Middle frontal gyrus (tissue), 1 donor: ENCODE data around the gene KIZ.

ENCODE experiments used
- DNase-seq: peaks from one replicate; pipeline ENCODE4 v3.0.0-alpha.2; 2015; ENCODE audit warnings: low spot score; ENCODE audit errors: extremely low spot score

Gene KIZ

DNA sequence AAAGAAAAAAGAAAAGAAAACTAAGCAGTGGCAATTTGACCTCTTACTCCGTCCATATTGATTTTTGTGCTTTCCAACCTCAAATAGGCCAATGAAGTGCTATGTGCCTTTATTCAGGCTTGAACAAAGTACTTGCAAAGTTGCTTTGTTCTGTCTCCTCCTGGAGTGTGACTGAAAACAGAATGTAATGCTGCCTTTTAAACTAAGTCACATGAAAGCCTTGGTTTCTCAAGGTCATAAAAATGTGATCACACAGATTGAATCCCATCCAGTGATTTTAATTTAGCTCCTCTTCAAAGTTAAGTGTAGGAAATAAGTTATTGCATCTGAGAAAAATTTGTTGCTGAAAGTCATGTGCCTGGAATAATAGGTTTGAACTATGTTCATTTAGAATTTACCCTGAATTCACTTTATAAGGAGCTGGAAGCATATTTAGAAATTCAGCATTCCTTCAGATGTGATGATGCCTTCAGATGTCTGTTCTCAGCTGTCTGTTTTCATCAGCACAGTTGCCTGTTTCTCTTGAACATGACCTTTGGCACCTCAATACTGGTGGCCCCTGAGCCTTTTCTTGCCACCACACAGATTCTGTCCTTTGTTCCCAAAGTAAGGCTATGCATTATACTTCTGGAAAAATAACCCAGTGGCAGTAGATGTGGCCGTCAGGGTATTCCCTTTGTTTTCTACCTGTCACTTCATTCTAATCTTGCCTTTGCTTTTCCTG, 48.8 kb downstream of the KIZ start:
- no peak for DNase-seq

DNA sequence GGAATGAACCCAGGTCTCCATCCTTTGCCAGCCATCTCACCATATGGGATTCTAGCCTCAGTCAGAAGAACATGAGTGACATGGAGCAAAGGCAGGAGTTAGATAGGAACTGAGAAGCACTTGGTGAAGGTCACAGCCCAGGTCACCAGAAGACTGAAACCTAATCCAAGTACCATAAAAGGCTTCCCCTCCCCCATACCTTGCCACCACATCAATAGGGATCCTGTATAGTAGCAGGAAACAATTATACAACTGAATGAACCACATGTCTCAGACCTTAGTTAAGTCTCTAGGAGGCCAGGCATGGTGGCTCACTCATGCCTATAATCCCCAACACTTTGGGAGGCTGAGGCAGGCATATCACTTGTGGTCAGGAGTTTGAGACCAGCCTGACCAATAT, 49.6 kb downstream of the KIZ start:
- no peak for DNase-seq

DNA sequence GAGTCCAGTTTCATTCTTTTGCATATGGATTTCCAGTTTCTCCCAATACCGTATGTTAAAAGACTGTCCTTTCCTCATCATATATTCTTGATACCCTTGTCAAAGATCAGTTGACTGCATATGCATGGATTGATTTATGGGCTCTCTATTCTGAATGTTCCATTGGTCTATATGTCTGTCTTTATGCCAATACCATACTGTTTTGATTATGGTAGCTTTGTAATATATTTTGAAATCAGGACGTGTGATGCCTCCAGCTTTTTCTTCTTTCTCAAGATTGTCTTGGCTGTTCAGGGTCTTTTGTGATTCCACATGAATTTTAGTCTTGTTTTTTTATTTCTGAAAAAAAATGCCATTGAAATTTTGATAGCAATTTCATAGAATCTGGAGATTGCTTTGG, 51.9 kb downstream of the KIZ start:
- no peak for DNase-seq

DNA sequence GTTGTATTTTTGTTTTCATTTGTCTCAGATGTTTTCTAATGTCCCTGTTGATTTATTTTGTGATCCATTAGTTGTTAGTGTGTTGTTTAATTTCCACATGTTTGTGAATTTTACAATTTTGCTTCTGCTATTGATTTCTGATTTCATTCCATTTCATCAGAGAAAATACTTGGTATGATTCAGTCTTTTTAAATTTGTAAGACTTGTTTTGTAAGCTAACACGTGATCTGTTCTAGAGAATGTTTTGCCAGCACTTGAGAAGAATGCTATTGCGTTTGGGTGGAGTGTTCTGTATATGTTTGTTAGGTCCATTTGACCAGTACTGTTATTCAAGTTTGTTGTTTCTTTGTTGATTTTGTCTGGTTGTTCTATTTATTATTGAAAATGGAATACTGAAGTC, 53.9 kb downstream of the KIZ start:
- DNase-seq: no peak

- no peak for DNase-seq
These were observed 54.4 kb downstream of the KIZ start for GRCh38 chr20:21180248-21180647.

DNA sequence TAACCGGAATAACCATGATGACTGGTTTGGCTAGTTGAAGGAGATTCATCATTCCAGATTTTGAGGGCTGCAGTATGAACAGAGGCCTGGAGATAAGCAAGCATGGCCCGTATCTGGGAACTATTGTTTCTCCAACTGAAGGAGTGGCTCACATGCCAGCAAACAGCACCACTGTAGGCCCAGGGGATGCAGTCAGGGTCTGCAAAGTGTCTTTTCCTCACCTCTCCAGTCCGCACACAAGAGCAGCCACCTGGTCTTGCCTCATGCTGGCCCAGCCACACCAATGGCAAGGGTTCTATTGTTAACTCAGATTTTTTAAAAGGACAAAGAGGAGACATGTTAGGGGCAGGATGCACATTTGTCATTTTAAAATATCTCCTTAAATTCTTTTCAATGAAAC, 55.1 kb downstream of the KIZ start:
- DNase-seq: no peak

- DNase-seq: no peak
These were observed 57.1 kb downstream of the KIZ start for GRCh38 chr20:21182832-21183563.

DNA sequence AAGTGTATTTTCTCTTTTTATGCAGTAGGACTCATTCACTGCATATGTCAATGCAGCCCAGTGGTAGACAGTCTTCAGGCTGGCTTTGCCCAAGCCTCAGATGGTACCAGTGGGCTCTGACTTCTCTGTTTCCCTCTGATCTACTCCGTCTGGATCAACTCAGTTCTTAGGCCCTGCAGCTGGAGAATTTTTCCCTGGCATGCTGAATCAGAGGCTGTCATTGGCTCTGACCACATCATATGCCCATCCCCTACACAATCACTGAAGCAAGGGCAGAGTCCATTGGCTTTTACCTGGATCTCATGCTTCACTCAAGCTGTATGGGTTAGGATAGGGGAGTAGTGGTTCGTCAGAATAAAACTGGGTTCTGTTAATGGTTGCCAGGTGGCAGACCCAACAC, 57.8 kb downstream of the KIZ start:
- DNase-seq: no peak

DNA sequence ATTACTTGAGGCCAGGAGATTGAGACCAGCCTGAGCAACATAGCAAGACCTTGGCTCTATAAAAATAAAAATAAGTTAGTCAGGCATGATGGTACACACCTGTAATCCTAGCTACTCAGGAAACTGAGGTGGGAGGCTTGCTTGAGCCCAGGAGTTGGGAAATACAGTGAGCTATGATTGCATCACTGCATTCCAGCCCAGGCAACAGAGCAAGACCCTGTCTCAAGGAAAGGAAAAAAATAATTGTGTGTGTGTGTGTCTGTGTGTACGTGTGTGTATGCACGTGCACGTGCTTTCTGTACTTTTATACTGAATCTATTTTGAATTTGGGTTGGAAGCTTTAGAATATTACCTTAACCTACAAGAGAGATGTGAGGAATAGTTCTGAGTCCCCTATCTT, 58.9 kb downstream of the KIZ start:
- no peak for DNase-seq

DNA sequence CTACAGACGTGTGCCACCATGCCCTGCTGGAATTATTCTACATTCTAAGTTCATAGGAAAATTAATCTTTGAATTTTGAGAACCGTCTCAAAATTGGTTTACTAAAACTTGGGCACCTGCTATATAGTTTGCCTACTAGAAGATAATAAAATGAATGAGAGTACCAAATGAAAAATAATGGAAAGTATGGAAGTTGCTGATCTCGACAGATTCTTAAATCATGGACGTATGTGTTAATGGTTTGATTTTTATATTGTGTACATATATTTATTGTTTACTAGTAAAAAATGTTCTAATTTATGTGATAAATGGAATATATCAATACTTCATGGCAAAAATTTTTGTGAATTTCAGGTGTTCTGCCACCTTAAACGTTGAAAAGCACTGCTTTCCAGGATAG, 60.0 kb downstream of the KIZ start:
- DNase-seq: no peak

GRCh38 chr20:21189761-21190523, 64.1 kb downstream of the KIZ start:
- no peak for DNase-seq

GRCh38 chr20:21190869-21191268, 65.0 kb downstream of the KIZ start:
- DNase-seq: no peak

GRCh38 chr20:21191839-21192238, 66.0 kb downstream of the KIZ start:
- DNase-seq: no peak

DNA sequence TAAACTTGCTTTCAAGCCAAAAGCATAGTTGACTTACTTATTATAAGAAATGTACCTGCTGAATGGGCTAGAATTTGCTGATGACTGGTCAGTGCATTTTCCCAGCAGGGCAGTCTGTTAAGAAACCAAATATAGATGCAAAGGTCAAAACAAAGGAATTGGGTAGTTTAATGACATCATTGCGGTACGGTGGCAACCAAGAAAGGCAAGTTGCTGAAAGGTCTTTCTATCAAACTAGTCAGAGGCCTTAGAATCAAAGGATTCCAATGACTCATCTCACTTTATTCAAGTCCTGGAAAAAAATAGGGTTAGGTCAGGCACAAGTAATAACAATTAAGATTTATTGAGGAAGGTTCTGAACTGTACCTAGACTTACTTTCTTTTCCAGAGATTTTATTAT, 76.4 kb downstream of the KIZ start:
- DNase-seq: no peak

DNA sequence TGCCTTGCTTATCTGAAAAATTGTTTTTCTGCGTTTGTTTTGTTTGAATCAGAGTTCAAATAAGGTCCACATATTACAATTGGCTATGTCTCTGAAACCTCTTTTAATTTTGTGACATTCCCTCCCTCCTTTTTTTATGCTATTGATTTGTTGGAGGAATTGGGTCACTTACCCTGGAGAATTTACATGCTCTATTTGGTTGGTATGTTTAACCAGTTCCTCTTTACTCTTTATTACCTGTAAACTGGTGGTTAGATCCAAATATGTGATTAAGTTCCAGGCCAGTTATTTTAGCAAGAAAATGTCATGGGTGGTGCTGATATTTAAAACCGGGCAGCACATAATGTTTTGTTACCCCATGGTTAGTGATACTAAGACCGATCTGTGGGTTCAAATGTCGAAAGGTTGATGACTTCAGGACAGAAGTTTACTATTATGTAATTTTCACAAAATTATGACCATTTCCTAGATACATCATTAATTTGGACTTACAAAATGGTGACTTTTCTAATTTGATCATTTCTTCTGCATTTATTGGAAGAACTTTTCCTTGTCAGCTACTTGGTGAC, 77.3 kb downstream of the KIZ start:
- DNase-seq: no peak

GRCh38 chr20:21206584-21206983, 80.7 kb downstream of the KIZ start:
- no peak for DNase-seq

DNA sequence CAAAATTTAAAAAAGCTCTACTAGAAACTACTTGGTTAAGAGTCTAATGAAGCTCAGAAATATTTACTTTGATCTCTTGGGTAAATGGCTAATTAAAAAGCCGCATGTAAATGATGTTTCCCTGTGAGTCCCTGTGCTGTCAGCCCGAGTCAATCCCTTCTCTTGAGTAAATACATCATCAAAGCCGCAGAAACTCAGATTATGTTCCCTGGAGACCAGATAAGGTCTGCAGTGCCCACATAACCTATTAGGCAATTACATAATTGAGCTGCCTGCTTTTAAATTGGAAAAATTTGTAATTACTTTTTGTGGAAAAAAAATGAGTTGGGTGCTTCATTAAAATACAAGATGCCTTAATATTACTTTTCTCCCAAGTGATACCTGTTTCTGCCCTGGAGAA, 83.1 kb downstream of the KIZ start:
- no peak for DNase-seq

DNA sequence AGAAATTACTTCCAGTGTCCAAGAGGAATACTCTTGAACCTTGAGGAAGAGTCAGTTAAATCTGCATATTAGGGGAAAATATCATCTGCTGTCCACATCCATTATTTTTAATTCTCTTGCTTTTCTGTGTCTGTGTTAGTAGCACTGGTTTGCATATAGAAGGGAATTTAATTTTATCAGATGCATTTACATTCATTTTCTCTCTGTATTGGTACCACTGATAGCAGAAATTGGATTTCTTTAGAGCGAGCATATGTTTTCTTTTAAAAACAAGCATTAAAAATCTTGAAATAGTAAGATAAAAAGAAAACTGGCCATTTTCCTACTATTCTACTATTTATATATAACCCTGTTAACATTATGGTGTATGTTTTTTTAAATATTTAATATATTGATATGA, 83.8 kb downstream of the KIZ start:
- no peak for DNase-seq

DNA sequence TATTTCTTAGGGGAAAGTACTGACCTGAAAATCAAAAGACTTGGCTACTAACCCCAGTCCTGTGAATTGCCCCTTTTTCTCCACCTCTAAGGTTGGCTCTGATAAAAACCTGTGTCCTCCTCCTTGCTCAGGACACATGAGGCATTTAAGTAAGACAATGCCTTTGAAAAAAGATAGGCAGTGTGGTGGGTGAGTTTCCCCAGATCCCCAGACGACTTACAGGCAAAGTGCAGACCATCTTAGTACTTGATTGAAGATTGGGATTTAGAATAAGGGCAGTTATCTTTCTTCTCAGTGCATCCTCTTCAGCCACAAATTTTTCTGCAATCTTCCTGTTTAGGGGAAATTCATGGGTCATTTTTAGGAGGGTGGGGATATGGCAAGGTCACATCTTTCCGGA, 87.8 kb downstream of the KIZ start:
- DNase-seq: no peak

- DNase-seq: no peak
These were observed 88.5 kb downstream of the KIZ start for GRCh38 chr20:21214431-21214830.

DNA sequence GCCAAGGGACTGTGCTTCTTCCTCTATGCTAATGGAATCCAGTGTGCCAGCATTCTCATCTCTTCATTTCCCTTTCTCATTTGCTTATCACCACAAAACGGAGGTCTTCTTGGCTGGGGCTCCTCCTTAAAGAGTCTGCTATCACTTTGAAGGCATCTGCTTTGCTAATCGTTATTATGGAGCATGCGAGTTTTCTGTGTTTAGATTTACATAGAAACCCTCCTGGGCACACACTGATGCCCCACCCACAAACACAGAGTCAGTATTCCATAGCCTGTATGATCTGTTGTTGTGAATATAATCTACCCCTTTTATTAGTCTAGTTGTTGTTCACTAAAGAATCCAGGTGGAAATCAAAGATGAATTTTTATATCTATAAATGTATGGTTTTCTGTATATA, 93.8 kb downstream of the KIZ start:
- no peak for DNase-seq

GRCh38 chr20:21224217-21224616, 98.3 kb downstream of the KIZ start:
- DNase-seq: no peak
